SH-SY5Y (cell line): ENCODE results near the gene ARMC9.

Experiments
- GATA2 ChIP-seq: IDR thresholded peaks from 2 replicates; pipeline ENCODE4 v1.6.1; 2011; ENCODE audit warnings: mild to moderate bottlenecking, low read depth, low read length
- GATA3 ChIP-seq: IDR thresholded peaks from 2 replicates; pipeline ENCODE4 v1.6.1; 2011; ENCODE audit warnings: low read depth, mild to moderate bottlenecking, low read length, moderate library complexity

Gene ARMC9

GRCh38 chr2:231293163-231293562 lies 94.7 kb downstream of the ARMC9 start:
- no peak for TF ChIP-seq GATA2
- no peak for TF ChIP-seq GATA3

DNA sequence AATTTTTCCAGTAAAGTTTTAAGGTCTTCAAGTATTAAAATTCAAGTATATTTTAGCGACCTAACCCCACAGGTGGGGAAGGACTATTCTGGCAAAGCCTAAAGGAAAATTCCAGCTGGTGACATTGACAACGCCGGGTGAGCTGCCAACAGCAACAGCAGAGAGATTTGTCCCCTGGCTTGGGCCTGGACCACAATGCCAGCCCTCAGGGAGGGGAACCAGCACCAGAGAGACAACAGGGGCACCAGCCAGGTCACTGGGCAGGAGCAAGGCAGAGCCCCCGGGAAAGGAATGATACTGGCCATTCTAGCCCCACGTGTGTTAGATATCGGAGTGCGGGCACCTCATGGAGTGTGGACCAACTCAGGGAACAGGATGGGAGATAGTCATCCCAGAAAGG lies 95.7 kb downstream of the ARMC9 start:
- no peak for TF ChIP-seq GATA3
- no peak for TF ChIP-seq GATA2

DNA sequence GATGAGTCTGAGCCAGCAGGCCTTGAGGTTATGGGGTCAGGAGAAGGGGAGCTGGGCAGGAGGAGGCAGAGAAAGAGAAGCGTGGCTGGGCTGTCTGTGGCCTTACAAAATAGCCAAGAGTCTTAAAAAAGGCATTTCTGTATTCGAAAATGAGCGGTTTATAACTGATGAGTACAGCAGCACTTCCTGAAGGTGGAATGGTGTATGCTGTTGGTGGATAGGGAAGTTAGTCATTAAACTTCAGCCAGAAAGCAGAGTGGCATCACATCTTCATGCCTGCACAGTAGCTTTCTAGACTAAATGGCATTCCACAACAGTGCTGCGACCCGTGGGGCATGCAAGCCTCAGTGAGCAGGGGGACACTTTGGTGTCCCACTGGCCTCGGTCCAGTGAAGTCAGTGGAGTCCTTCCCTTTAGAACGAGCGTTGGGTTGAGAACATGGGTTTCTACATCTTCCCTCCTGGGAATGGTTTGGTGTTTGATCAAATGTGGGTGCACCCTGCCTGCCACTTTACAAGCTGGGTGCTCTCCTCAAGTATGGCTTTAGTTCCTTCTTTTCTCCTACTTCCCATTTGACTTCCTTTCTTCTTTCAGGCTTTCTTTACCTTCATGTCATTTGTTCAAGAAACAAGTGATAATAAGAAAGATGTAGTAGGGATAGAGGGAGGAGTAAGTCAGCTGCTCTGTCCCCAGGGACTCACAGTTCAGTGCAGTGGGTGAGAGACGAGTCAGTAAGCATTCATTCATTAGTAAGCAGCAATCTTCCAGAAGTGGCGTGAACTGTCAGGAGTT lies 96.3 kb downstream of the ARMC9 start:
- TF ChIP-seq GATA3 (no peak), GATA2 (no peak)

GRCh38 chr2:231295363-231295655 lies 96.9 kb downstream of the ARMC9 start:
- TF ChIP-seq GATA2, result no peak
- no peak for TF ChIP-seq GATA3

DNA sequence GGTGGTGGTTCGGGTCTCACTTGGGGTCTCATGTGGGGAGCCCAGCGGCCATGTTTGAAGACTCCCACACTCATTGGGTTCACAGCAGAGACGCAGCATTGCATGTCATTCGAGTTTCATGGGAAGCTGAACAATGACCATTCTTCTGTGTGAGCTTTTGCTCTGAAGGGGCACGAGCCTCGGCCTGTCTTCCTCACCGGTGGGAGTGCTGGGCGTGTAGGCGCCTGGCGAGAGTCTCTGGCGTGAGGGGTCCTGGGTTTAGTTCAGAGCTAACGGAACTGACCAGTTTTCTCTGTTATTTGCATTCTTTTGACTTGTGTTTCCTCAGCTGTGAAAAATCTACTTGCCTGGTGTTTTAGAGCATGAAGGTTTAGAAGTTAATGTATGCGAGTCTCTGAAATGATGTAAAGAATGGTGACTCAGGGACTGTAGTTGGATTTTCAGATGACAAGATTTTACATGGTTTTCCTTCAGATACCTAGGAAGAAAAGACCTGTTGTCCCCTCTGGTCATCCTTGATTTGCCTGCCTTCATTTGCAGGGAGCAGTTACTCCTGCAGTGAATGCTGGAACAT lies 98.1 kb downstream of the ARMC9 start:
- TF ChIP-seq GATA3 (no peak), GATA2 (no peak)

DNA sequence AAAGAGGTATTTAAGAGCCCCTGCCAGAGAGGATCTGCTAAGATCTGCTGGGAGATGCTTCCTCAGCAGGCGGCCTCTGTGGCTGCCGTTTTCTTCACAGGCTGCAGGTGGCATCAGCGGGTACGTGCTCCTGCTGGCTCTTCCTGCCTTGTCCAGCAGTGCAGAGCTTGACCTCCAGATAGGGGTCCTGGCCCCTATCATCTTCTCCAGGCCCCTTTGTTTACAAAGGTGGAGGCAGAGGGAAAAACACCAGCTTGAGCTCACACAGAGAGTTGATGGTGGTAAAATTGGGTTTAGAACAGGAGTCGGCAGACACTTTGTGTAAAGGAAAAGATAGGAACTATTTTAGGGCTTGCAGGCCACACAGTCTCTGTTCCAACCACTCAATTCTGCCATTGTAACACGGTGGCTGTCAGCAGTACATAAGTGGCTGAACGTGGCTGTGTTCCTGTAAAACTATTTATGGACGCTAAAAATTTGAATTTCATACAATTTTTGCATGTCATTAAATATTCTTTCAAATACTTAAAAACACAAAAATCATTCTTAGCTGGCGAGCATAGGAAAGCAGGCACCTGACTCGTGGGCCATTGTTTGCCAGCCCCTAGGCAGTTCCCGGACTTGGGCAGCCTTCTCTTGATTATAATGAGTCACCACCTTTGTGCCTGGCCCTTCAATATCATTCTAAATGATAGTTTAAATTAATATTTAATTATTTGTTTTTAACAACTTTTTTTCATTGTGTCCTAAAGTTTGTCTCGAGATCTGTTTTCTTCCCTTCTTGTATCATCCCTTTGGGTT lies 98.9 kb downstream of the ARMC9 start:
- no peak for TF ChIP-seq GATA2
- no peak for TF ChIP-seq GATA3

GRCh38 chr2:231298091-231298490 lies 99.7 kb downstream of the ARMC9 start:
- TF ChIP-seq GATA2, result no peak
- no peak for TF ChIP-seq GATA3

DNA sequence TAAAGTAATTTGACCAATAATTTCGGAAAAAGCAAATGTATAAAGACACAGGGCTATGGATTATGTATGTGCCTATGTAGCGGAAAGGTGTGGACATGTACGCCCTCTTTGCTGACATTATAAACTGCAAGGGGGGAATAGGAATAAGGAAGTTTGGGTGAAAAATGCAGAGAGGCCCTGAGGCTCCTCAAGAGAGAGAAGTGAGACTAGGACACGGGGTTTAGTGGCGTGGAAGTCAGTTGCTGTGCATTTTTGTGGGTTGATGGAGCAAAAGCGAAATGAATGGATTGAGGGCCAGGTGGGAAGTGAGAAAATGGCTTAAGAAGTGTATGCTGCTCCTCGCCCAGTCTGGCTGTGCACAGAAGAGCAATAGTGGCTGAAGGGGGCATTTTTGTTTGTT lies 100.8 kb downstream of the ARMC9 start:
- TF ChIP-seq GATA3 (no peak), GATA2 (no peak)

DNA sequence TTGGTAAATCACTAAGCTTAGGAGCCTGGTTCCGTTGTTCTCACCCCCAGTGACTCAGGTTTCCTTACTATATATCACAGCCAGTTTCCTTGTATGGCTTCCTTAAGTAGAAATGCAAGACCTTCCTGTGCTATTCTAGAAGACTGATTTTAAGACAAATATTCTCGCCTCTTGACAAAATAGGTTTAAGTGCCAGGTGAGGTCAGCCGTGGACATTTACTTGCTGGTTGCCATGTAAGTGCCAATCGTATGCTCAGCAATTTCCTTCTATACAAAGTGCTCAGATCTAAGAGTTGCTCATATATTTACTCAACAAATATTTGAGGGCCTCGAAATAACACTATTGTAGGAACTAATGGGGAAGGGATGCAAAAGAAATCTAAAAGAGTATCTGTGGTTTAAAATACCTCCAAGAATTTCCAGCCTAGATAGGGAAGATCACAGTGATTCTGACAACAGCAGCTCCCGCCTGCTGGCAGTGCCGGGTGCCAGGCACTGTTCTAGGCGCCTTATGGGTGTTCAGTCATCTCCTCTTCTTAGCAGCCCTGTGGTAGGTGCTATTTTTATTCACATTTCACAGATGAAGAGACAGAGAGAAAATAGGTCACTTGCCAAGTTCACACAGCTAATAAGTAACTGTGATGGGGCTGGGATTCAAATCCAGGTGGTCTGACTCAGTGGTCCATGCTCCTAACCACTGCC lies 101.7 kb downstream of the ARMC9 start:
- no peak for TF ChIP-seq GATA2
- no peak for TF ChIP-seq GATA3

- TF ChIP-seq GATA2 (no peak), GATA3 (no peak)
Observed at GRCh38 chr2:231300722-231301076, 102.3 kb downstream of the ARMC9 start.

DNA sequence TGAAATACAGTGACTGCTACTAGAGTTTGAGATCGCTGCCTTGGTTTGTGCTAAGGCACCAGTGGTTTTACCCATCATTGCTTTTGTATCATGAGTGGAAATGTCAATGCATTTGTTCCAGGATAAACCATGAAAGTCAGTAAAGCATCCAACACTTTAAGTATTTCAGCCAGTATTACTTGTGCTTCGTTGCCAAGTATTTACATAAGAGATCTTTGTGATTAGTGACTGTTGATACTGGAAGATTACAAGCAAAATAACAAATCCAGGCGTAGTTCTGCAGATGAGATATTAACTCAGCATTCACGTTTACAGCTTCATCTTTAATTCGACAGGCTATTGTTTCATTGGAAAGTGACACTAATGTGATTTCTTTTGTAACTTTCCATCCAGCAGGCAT lies 106.8 kb downstream of the ARMC9 start:
- no peak for TF ChIP-seq GATA3
- TF ChIP-seq GATA2, result no peak

- no peak for TF ChIP-seq GATA3
- no peak for TF ChIP-seq GATA2
Observed at GRCh38 chr2:231306791-231307393, 108.5 kb downstream of the ARMC9 start.

DNA sequence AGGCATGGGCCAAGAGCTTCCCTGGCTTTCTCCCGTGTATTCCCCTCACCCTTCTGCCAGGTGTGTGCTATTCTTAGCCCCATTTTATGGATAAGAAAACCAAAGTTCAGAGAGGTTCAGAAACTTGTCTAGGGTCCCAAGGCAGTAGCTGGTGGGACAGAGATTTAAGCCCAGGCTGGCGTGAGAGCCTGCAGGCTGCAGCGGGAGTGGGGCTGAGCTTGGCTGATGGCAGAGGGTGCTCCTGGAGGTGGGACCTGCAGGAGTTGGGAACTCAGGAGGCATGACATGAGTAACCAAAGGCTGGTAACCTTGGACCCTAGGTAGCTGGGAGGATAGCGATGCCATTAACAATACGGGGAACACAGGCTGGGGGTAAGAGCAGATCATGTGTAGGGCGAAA lies 109.8 kb downstream of the ARMC9 start:
- TF ChIP-seq GATA2 (no peak), GATA3 (no peak)

DNA sequence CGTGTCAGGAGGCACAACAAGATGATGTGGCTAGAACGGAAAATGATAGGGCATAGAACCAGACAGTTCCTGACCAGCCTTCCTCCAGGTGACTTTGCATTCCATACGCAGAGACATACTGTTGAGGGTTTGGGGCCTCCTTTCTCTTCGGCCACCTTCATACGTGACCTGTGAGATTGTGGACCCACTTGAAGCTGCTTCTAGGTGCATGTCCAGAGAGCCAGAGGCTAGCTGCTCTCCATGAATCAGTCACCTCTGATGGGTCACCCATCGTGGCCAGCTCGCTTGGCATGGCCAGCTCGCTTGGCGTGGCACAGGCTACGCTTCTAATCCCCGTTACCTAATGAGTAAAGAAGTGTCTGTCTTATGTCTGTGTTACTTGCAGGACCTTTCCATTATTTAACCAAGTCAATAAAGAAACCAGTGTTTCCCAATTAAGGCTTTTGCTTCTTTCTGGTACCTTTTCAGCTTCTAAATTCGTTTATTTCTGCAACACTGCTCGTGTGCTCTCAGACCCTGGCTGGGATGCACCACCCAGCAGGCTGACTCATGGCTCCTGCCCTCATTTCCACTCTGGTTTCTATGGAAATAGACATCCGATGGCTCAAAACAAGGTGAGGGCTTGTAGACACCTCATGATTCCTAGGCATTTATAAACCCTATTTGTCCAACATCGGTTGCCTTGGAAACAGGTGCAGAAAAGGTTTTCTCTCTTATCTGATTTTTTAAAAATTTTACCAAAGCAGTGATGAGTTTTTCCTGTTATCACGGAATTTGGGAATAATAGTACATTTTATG lies 110.4 kb downstream of the ARMC9 start:
- TF ChIP-seq GATA2 (no peak), GATA3 (no peak)

- TF ChIP-seq GATA3, result no peak
- no peak for TF ChIP-seq GATA2
Observed at GRCh38 chr2:231312066-231312465, 113.6 kb downstream of the ARMC9 start.

- TF ChIP-seq GATA2, result no peak
- TF ChIP-seq GATA3, result no peak
Observed at GRCh38 chr2:231315896-231316295, 117.5 kb downstream of the ARMC9 start.
